NB4 (cell line): Measurements from ENCODE around the gene OXLD1.
"Not testable (repeated sequence)": the region's sequence is repeated elsewhere in the genome, so short reads cannot be mapped to it uniquely, and the experiment has no call there.

Experiments
- DNase-seq: peaks from one replicate; pipeline ENCODE4 v3.0.0; 2010; ENCODE audit warnings: low read depth
- H3K4me3 ChIP-seq: one replicate; pipeline ENCODE4 v1.5.1; 2011; ENCODE audit warnings: mild to moderate bottlenecking, low read depth, low read length, moderate library complexity
- MYC ChIP-seq: IDR thresholded peaks from 2 replicates; pipeline ENCODE4 v1.6.1; 2011; ENCODE audit warnings: low read depth, low read length
- POLR2A ChIP-seq: IDR thresholded peaks from 2 replicates; pipeline ENCODE4 v1.6.1; 2011; ENCODE audit warnings: mild to moderate bottlenecking; ENCODE audit not compliant: insufficient read length; ENCODE audit errors: extremely low read depth
- TF ChIP-seq, protein P1 (sequence below): IDR thresholded peaks from 2 replicates; pipeline ENCODE4 v1.6.1; 2011; ENCODE audit warnings: low read depth, low read length
- TF ChIP-seq, protein P2 (sequence below): IDR thresholded peaks from one replicate; pipeline ENCODE4 v1.5.1; 2012; ENCODE audit warnings: low read depth, low read length

OXLD1 gene

DNA sequence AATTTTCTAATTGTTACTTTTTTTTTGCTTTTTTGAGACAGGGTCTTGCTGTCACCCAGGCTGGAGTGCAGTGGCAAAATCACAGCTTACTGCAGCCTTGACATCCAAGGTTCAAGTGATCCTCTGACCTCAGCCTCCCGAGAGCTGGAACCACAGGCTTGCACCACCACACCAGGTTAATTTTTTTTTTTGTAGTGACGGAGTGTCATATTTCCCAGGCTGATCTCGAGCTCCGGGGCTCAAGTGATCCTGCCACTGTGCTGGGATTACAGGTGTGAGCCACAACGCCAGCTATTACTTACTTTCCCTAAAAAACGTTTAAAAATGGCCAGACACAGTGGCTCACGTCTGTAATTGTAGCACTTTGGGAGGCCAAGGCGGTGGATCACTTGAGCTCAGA lies 36.1 kb downstream of the OXLD1 start:
- no peak overlapping the region for H3K4me3 ChIP-seq
- no peak for DNase-seq
- TF ChIP-seq MYC: no peak
- TF ChIP-seq, protein P1, sequence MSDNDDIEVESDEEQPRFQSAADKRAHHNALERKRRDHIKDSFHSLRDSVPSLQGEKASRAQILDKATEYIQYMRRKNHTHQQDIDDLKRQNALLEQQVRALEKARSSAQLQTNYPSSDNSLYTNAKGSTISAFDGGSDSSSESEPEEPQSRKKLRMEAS: no peak
- no peak for TF ChIP-seq POLR2A
- TF ChIP-seq, protein P2, sequence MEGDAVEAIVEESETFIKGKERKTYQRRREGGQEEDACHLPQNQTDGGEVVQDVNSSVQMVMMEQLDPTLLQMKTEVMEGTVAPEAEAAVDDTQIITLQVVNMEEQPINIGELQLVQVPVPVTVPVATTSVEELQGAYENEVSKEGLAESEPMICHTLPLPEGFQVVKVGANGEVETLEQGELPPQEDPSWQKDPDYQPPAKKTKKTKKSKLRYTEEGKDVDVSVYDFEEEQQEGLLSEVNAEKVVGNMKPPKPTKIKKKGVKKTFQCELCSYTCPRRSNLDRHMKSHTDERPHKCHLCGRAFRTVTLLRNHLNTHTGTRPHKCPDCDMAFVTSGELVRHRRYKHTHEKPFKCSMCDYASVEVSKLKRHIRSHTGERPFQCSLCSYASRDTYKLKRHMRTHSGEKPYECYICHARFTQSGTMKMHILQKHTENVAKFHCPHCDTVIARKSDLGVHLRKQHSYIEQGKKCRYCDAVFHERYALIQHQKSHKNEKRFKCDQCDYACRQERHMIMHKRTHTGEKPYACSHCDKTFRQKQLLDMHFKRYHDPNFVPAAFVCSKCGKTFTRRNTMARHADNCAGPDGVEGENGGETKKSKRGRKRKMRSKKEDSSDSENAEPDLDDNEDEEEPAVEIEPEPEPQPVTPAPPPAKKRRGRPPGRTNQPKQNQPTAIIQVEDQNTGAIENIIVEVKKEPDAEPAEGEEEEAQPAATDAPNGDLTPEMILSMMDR: no peak

- TF ChIP-seq, protein P2: no peak
- H3K4me3 ChIP-seq: no peak overlapping the region
- DNase-seq: no peak
Measured at GRCh38 chr17:81621494-81622130, 44.8 kb downstream of the OXLD1 start.

DNA sequence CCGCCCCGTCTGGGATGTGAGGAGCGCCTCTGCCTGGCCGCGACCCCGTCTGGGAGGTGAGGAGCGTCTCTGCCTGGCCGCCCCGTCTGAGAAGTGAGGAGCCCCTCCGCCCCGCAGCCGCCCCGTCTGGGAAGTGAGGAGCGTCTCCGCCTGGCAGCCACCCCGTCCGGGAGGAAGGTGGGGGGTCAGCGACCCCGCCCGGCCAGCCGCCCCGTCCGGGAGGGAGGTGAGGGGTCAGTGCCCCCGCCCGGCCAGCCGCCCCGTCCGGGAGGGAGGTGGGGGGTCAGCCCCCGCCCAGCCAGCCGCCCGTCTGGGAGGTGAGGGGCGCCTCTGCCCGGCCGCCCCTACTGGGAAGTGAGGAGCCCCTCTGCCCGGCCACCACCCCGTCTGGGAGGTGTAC lies 48.1 kb downstream of the OXLD1 start:
- H3K4me3 ChIP-seq, DNase-seq: not testable (repeated sequence)

GRCh38 chr17:81616877-81617276 lies 49.5 kb downstream of the OXLD1 start:
- no peak overlapping the region for H3K4me3 ChIP-seq
- TF ChIP-seq POLR2A: no peak
- TF ChIP-seq, protein P1: no peak
- TF ChIP-seq, protein P2: no peak
- no peak for DNase-seq

- TF ChIP-seq, protein P2: no peak
- TF ChIP-seq, protein P1: no peak
- TF ChIP-seq MYC (no peak), POLR2A (no peak)
- no peak for DNase-seq
Measured at GRCh38 chr17:81615401-81615930, 50.9 kb downstream of the OXLD1 start.

More at GRCh38 chr17:81615401-81615930, 50.9 kb downstream of the OXLD1 start:
- H3K4me3 ChIP-seq: no peak overlapping the region
